ENCODE measurements around the gene SLMAP. TPM values are rescaled to one million over a fixed set of nuclear protein-coding genes. Genes with fewer than 3 reads are reported as not detected.
A peak's percentile ranks its signal among the peaks of the same experiment; 100 is the strongest.

SLMAP gene
- total and polyA plus RNA-seq, 2 donors from 2014 or later = 22.0 to 86.1 TPM

DNA sequence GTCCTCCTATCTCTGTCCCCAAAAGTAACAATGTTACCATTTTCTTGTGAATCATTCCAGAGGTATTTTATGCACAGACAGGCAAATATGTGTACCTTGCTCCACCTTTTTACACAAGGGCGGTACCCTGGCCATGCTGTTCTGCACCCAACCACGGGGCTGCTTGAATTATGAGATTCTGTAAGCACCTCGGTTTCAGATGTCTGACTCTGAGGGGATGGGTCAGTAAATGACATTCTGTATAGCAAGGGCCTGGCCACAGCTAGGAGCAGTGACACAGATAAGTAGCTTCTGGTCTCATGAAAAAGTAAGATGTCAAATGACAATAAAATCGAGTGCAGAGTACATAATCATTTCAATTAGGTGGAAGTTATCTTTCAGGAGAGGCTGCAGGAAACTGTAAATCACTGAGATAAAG, 221.7 kb downstream of the SLMAP start:
- Histone ChIP-seq H3K4me3 (ENCODE audit: low read length in 3 of 3) (no peak overlapping the region), H3K27me3 (ENCODE audit: control insufficient read depth, insufficient read depth, low read length) (no peaks in the 10 kb centered on the region), H3K27ac (ENCODE audit: low read depth in 2 of 2, low read length in 2 of 2) (no peak overlapping the region), H3K9me3 (ENCODE audit: control insufficient read depth in 2 of 3, insufficient read depth in 1 of 3, low read length in 3 of 3) (no peaks in the 10 kb centered on the region), H3K4me1 (ENCODE audit: control insufficient read depth in 2 of 3, insufficient read depth in 2 of 3, low read depth in 1 of 3, low read length in 3 of 3) (peaks cover 0 to 7% (median 0%) of the 10 kb centered on the region in 3 donors), H3K36me3 (ENCODE audit: control insufficient read depth in 2 of 3, insufficient read depth in 3 of 3, low read length in 3 of 3) (no peaks in the 10 kb centered on the region), H3K9ac (ENCODE audit: low read length in 3 of 3) (no peak overlapping the region)
- intact Hi-C loops (cut with DNase I) = no loop called here
- FAIRE-seq = no peak
- no peak for TF ChIP-seq CTCF (IDR thresholded peaks at IDR 0.05; ENCODE audit: borderline replicate concordance, extremely low read depth, insufficient read depth)
- DNase-seq = peak in 3 of 5 donors; percentile 50 to 51 (median 51)

DNA sequence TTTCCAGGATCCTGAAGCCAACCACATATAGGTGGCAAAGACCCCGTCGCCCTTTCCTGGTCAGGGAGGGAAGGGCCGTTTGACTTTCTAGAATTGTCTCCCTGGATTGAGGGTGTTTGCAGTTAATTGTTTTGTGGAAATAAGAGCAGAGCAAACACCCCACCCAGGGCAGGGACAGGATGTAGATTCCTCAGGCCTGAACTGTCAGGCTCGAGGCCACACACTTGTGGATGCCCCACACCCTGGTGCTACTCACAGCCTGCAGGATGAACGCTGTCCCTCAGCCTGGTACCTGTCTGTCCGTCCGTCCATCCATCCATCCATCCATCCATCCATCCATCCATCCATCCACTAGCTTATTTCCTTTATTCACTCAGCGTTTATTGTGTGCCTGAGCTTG, 222.2 kb downstream of the SLMAP start:
- no peaks in the 10 kb centered on the region for H3K36me3 ChIP-seq (ENCODE audit: control insufficient read depth in 2 of 3, insufficient read depth in 3 of 3, low read length in 3 of 3)
- no peaks in the 10 kb centered on the region for H3K9me3 ChIP-seq (ENCODE audit: control insufficient read depth in 2 of 3, insufficient read depth in 1 of 3, low read length in 3 of 3)
- intact Hi-C loops (cut with DNase I) = no loop called here
- no peak overlapping the region for H3K4me3 ChIP-seq (ENCODE audit: low read length in 3 of 3)
- TF ChIP-seq CTCF (IDR thresholded peaks at IDR 0.05; ENCODE audit: borderline replicate concordance, extremely low read depth, insufficient read depth) = no peak
- no peaks in the 10 kb centered on the region for H3K27me3 ChIP-seq (ENCODE audit: control insufficient read depth, insufficient read depth, low read length)
- DNase-seq (no peak), FAIRE-seq (no peak)
- H3K9ac ChIP-seq (ENCODE audit: low read length in 3 of 3) = no peak overlapping the region
- no peak overlapping the region for H3K27ac ChIP-seq (ENCODE audit: low read depth in 2 of 2, low read length in 2 of 2)
- peaks cover 0 to 8% (median 0%) of the 10 kb centered on the region in 3 donors for H3K4me1 ChIP-seq (ENCODE audit: control insufficient read depth in 2 of 3, insufficient read depth in 2 of 3, low read depth in 1 of 3, low read length in 3 of 3)

Other genes with a start within 250 kb of the SLMAP start
- gene DNAH12, start 212.0 kb upstream of the SLMAP start, total RNA-seq = 0.38 TPM
- gene DNAH12, start 212.0 kb upstream of the SLMAP start, polyA plus RNA-seq (ENCODE audit: insufficient read depth, low read depth, low replicate concordance) = not detected
- gene PDE12, start 200.0 kb upstream of the SLMAP start, total RNA-seq = 21.1 TPM
- gene PDE12, start 200.0 kb upstream of the SLMAP start, polyA plus RNA-seq (ENCODE audit: insufficient read depth, low read depth, low replicate concordance) = 6.1 TPM
- 123 TPM for gene ARF4, start 159.0 kb upstream of the SLMAP start, total RNA-seq
- 131 TPM for gene ARF4, start 159.0 kb upstream of the SLMAP start, polyA plus RNA-seq (ENCODE audit: insufficient read depth, low read depth, low replicate concordance)
- gene DENND6A, start 63.2 kb upstream of the SLMAP start, total RNA-seq = 38.4 TPM
- gene DENND6A, start 63.2 kb upstream of the SLMAP start, polyA plus RNA-seq (ENCODE audit: insufficient read depth, low read depth, low replicate concordance) = 7.8 TPM

All from kidney (tissue), 14 donors.